ENCODE data around the gene RPL32. TPM values are rescaled to one million over a fixed set of nuclear protein-coding genes. Genes with fewer than 3 reads are reported as not detected.

Gene RPL32
- total and polyA plus RNA-seq, 4 donors, result 218 to 1,124 (median 577) TPM

GRCh38 chr3:12890610-12891390 lies 49.4 kb upstream of the RPL32 start:
- no peak overlapping the region for H3K27ac ChIP-seq (ENCODE audit: low read depth in 1 of 2, low read length in 2 of 2)
- H3K27me3 ChIP-seq (ENCODE audit: control insufficient read depth in 4 of 4, insufficient read depth in 4 of 4, low read length in 3 of 4), result no peaks in the 10 kb centered on the region
- no peak overlapping the region for H3K4me3 ChIP-seq (ENCODE audit: low read depth in 1 of 3, low read length in 3 of 3)
- TF ChIP-seq RXRA (IDR thresholded peaks at IDR 0.05), result no peak
- no peak for TF ChIP-seq GABPA (IDR thresholded peaks at IDR 0.05 in 1 of 2, conservative IDR thresholded peaks at IDR 0.05 in 1 of 2)
- TF ChIP-seq YY1 (IDR thresholded peaks at IDR 0.05), result no peak
- TF ChIP-seq EGR1 (IDR thresholded peaks at IDR 0.05; ENCODE audit: low read depth in 2 of 2), result no peak
- TF ChIP-seq, protein P1, sequence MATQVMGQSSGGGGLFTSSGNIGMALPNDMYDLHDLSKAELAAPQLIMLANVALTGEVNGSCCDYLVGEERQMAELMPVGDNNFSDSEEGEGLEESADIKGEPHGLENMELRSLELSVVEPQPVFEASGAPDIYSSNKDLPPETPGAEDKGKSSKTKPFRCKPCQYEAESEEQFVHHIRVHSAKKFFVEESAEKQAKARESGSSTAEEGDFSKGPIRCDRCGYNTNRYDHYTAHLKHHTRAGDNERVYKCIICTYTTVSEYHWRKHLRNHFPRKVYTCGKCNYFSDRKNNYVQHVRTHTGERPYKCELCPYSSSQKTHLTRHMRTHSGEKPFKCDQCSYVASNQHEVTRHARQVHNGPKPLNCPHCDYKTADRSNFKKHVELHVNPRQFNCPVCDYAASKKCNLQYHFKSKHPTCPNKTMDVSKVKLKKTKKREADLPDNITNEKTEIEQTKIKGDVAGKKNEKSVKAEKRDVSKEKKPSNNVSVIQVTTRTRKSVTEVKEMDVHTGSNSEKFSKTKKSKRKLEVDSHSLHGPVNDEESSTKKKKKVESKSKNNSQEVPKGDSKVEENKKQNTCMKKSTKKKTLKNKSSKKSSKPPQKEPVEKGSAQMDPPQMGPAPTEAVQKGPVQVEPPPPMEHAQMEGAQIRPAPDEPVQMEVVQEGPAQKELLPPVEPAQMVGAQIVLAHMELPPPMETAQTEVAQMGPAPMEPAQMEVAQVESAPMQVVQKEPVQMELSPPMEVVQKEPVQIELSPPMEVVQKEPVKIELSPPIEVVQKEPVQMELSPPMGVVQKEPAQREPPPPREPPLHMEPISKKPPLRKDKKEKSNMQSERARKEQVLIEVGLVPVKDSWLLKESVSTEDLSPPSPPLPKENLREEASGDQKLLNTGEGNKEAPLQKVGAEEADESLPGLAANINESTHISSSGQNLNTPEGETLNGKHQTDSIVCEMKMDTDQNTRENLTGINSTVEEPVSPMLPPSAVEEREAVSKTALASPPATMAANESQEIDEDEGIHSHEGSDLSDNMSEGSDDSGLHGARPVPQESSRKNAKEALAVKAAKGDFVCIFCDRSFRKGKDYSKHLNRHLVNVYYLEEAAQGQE (IDR thresholded peaks at IDR 0.05), result no peak
- no peak for TF ChIP-seq RAD21 (IDR thresholded peaks at IDR 0.05)
- no peak for TF ChIP-seq NR2F2 (IDR thresholded peaks at IDR 0.05)
- TF ChIP-seq, protein P2, sequence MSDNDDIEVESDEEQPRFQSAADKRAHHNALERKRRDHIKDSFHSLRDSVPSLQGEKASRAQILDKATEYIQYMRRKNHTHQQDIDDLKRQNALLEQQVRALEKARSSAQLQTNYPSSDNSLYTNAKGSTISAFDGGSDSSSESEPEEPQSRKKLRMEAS (IDR thresholded peaks at IDR 0.05), result no peak
- TF ChIP-seq, protein P3, sequence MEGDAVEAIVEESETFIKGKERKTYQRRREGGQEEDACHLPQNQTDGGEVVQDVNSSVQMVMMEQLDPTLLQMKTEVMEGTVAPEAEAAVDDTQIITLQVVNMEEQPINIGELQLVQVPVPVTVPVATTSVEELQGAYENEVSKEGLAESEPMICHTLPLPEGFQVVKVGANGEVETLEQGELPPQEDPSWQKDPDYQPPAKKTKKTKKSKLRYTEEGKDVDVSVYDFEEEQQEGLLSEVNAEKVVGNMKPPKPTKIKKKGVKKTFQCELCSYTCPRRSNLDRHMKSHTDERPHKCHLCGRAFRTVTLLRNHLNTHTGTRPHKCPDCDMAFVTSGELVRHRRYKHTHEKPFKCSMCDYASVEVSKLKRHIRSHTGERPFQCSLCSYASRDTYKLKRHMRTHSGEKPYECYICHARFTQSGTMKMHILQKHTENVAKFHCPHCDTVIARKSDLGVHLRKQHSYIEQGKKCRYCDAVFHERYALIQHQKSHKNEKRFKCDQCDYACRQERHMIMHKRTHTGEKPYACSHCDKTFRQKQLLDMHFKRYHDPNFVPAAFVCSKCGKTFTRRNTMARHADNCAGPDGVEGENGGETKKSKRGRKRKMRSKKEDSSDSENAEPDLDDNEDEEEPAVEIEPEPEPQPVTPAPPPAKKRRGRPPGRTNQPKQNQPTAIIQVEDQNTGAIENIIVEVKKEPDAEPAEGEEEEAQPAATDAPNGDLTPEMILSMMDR (IDR thresholded peaks at IDR 0.05; ENCODE audit: low read depth, low read length, missing input control), result no peak
- TF ChIP-seq HNF4G (IDR thresholded peaks at IDR 0.05), result no peak
- no peaks in the 10 kb centered on the region for H3K9me3 ChIP-seq (ENCODE audit: control insufficient read depth in 4 of 4, low read length in 3 of 4)
- WGBS, result 83% methylated on average over 10 of the region's 10 CpGs
- peaks cover 2 to 15% (median 8%) of the 10 kb centered on the region in 4 donors for H3K4me1 ChIP-seq (ENCODE audit: control insufficient read depth in 4 of 4, insufficient read depth in 4 of 4, low read length in 3 of 4)
- DNase-seq (ENCODE audit: low spot score), result no peak
- no peak overlapping the region for H3K9ac ChIP-seq (ENCODE audit: low read depth in 1 of 2, low read length in 2 of 2)
- H3K36me3 ChIP-seq (ENCODE audit: control insufficient read depth in 4 of 4, insufficient read depth in 3 of 4, low read depth in 1 of 4, low read length in 3 of 4), result no peaks in the 10 kb centered on the region

GRCh38 chr3:12886736-12887135 lies 45.4 kb upstream of the RPL32 start:
- Histone ChIP-seq H3K27me3 (ENCODE audit: control insufficient read depth in 4 of 4, insufficient read depth in 4 of 4, low read length in 3 of 4) (no peaks in the 10 kb centered on the region), H3K9me3 (ENCODE audit: control insufficient read depth in 4 of 4, low read length in 3 of 4) (no peaks in the 10 kb centered on the region), H3K4me3 (ENCODE audit: low read depth in 1 of 3, low read length in 3 of 3) (no peak overlapping the region), H3K27ac (ENCODE audit: low read depth in 1 of 2, low read length in 2 of 2) (no peak overlapping the region), H3K9ac (ENCODE audit: low read depth in 1 of 2, low read length in 2 of 2) (no peak overlapping the region), H3K4me1 (ENCODE audit: control insufficient read depth in 4 of 4, insufficient read depth in 4 of 4, low read length in 3 of 4) (peaks cover 0 to 5% (median 3%) of the 10 kb centered on the region in 4 donors), H3K36me3 (ENCODE audit: control insufficient read depth in 4 of 4, insufficient read depth in 3 of 4, low read depth in 1 of 4, low read length in 3 of 4) (no peaks in the 10 kb centered on the region)
- 86% methylated on average over 12 of the region's 12 CpGs for WGBS
- TF ChIP-seq RXRA (IDR thresholded peaks at IDR 0.05) (no peak), FOXA2 (IDR thresholded peaks at IDR 0.05) (no peak), HNF4G (IDR thresholded peaks at IDR 0.05) (no peak), NR2F2 (IDR thresholded peaks at IDR 0.05) (no peak), EGR1 (IDR thresholded peaks at IDR 0.05; ENCODE audit: low read depth in 2 of 2) (no peak)
- no peak for DNase-seq (ENCODE audit: low spot score)
